Measurements from ENCODE around the gene MBNL2. TPM values are rescaled to one million over a fixed set of nuclear protein-coding genes. Genes with fewer than 3 reads are reported as not detected.

The MBNL2 gene
- polyA plus RNA-seq, 4 donors = 12.1 to 31.2 (median 13.2) TPM

DNA sequence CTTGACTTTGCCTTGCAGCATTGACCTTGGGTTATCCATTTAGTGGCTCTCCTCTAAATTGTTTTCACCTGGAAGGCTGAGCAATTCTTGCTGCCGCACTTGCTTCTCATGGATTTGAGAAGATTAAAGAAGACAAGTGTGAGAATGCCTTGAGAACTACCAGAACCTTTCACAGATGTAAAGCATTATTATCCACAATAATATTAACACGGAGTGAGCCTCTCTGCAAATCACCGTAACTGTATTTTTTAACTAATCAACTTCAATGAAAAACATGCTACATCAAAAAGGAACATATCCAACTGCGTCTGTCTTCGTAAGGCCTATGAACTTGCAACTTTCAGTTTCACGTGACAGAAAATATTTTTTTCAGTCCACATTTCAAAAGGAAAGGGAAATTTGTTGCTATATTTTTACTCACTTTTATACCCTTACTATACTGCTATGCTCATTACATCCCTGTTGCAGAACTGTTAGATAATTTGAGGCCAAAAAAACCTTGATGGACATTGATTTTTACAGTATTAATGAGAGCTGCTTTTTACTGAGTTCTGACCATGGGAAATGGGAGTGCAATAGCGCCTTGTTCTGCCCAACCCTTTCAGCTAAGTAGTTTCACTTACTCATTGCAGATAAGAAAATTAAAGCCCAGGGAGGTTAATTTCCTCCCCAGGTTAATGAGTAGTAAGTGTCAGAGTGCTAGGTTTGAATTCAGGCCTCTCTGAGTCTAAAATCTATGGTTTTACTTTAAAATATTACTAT lies 118.0 kb downstream of the MBNL2 start:
- FAIRE-seq = no peak
- WGBS, 3 donors = 15 to 47% (median 28%) methylated on average over 7 of the region's 7 CpGs
- Histone ChIP-seq H3K9me3 (ENCODE audit: control insufficient read depth in 2 of 2, insufficient read depth in 1 of 2, low read depth in 1 of 2, low read length in 1 of 2) (no peaks in the 10 kb centered on the region), H3K36me3 (ENCODE audit: control insufficient read depth in 3 of 3, insufficient read depth in 2 of 3, low read depth in 1 of 3, low read length in 3 of 3) (peaks cover 0 to 29% (median 0%) of the 10 kb centered on the region in 3 donors), H3K4me3 (ENCODE audit: low read depth in 1 of 3, low read length in 3 of 3) (no peak overlapping the region), H3K27ac (ENCODE audit: low read depth in 1 of 3, low read length in 2 of 3) (peak overlapping the region; percentile 68 to 91 (median 84)), H3K4me1 (ENCODE audit: control insufficient read depth in 3 of 3, insufficient read depth in 2 of 3, low read depth in 1 of 3, low read length in 2 of 3) (peaks cover 7 to 21% (median 8%) of the 10 kb centered on the region in 3 donors), H3K27me3 (ENCODE audit: control insufficient read depth in 3 of 3, insufficient read depth in 3 of 3, low read length in 3 of 3) (no peaks in the 10 kb centered on the region)
- peak; percentile 73 to 88 for DNase-seq

DNA sequence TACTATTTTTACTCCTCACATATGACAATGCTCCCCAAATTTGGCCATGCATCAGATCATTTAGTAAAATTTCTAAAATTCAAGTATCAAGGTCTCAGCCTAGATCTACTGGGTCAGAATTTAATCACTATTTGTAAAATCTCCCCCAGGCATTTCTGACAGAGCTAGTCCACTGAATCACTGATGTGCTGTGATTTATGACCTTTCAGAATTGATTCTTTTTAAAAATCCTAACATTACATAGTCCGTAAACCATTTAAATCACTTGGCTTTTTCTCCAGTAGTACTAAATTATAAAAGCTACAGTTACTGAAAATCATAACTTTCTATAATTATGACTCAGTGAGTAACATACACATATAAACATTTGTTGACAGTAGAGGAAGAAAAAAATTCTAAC lies 119.0 kb downstream of the MBNL2 start:
- H3K27ac ChIP-seq (ENCODE audit: low read depth in 1 of 3, low read length in 2 of 3) = peak overlapping the region in 1 of 3 donors; percentile 21
- peaks cover 7 to 21% (median 8%) of the 10 kb centered on the region in 3 donors for H3K4me1 ChIP-seq (ENCODE audit: control insufficient read depth in 3 of 3, insufficient read depth in 2 of 3, low read depth in 1 of 3, low read length in 2 of 3)
- H3K9me3 ChIP-seq (ENCODE audit: control insufficient read depth in 2 of 2, insufficient read depth in 1 of 2, low read depth in 1 of 2, low read length in 1 of 2) = no peaks in the 10 kb centered on the region
- 69 to 97% (median 94%) methylated on average over 1 of the region's 1 CpG for WGBS, 3 donors
- no peak for DNase-seq
- FAIRE-seq = no peak
- H3K36me3 ChIP-seq (ENCODE audit: control insufficient read depth in 3 of 3, insufficient read depth in 2 of 3, low read depth in 1 of 3, low read length in 3 of 3) = peaks cover 0 to 27% (median 0%) of the 10 kb centered on the region in 3 donors
- H3K27me3 ChIP-seq (ENCODE audit: control insufficient read depth in 3 of 3, insufficient read depth in 3 of 3, low read length in 3 of 3) = no peaks in the 10 kb centered on the region
- no peak overlapping the region for H3K4me3 ChIP-seq (ENCODE audit: low read depth in 1 of 3, low read length in 3 of 3)

- WGBS, 3 donors = 71 to 81% (median 77%) methylated on average over 2 of the region's 2 CpGs
Observed at GRCh38 chr13:97342136-97342535, 120.0 kb downstream of the MBNL2 start.

GRCh38 chr13:97342936-97343335 lies 120.8 kb downstream of the MBNL2 start:
- DNase-seq (peak in 1 of 2 donors; percentile 47), FAIRE-seq (no peak)
- Histone ChIP-seq H3K27ac (ENCODE audit: low read depth in 1 of 3, low read length in 2 of 3) (no peak overlapping the region), H3K9me3 (ENCODE audit: control insufficient read depth in 2 of 2, insufficient read depth in 1 of 2, low read depth in 1 of 2, low read length in 1 of 2) (no peaks in the 10 kb centered on the region), H3K36me3 (ENCODE audit: control insufficient read depth in 3 of 3, insufficient read depth in 2 of 3, low read depth in 1 of 3, low read length in 3 of 3) (peaks cover 0 to 32% (median 0%) of the 10 kb centered on the region in 3 donors), H3K27me3 (ENCODE audit: control insufficient read depth in 3 of 3, insufficient read depth in 3 of 3, low read length in 3 of 3) (no peaks in the 10 kb centered on the region), H3K4me3 (ENCODE audit: low read depth in 1 of 3, low read length in 3 of 3) (no peak overlapping the region), H3K4me1 (ENCODE audit: control insufficient read depth in 3 of 3, insufficient read depth in 2 of 3, low read depth in 1 of 3, low read length in 2 of 3) (peaks cover 7 to 21% (median 8%) of the 10 kb centered on the region in 3 donors)
- 23 to 64% (median 40%) methylated on average over 8 of the region's 8 CpGs for WGBS, 3 donors

More at GRCh38 chr13:97342136-97342535, 120.0 kb downstream of the MBNL2 start:
- Histone ChIP-seq H3K27ac (ENCODE audit: low read depth in 1 of 3, low read length in 2 of 3) (no peak overlapping the region), H3K9me3 (ENCODE audit: control insufficient read depth in 2 of 2, insufficient read depth in 1 of 2, low read depth in 1 of 2, low read length in 1 of 2) (no peaks in the 10 kb centered on the region), H3K27me3 (ENCODE audit: control insufficient read depth in 3 of 3, insufficient read depth in 3 of 3, low read length in 3 of 3) (no peaks in the 10 kb centered on the region), H3K4me1 (ENCODE audit: control insufficient read depth in 3 of 3, insufficient read depth in 2 of 3, low read depth in 1 of 3, low read length in 2 of 3) (peaks cover 7 to 21% (median 8%) of the 10 kb centered on the region in 3 donors), H3K4me3 (ENCODE audit: low read depth in 1 of 3, low read length in 3 of 3) (no peak overlapping the region), H3K36me3 (ENCODE audit: control insufficient read depth in 3 of 3, insufficient read depth in 2 of 3, low read depth in 1 of 3, low read length in 3 of 3) (peaks cover 0 to 27% (median 0%) of the 10 kb centered on the region in 3 donors)
- FAIRE-seq (no peak), DNase-seq (no peak)

DNA sequence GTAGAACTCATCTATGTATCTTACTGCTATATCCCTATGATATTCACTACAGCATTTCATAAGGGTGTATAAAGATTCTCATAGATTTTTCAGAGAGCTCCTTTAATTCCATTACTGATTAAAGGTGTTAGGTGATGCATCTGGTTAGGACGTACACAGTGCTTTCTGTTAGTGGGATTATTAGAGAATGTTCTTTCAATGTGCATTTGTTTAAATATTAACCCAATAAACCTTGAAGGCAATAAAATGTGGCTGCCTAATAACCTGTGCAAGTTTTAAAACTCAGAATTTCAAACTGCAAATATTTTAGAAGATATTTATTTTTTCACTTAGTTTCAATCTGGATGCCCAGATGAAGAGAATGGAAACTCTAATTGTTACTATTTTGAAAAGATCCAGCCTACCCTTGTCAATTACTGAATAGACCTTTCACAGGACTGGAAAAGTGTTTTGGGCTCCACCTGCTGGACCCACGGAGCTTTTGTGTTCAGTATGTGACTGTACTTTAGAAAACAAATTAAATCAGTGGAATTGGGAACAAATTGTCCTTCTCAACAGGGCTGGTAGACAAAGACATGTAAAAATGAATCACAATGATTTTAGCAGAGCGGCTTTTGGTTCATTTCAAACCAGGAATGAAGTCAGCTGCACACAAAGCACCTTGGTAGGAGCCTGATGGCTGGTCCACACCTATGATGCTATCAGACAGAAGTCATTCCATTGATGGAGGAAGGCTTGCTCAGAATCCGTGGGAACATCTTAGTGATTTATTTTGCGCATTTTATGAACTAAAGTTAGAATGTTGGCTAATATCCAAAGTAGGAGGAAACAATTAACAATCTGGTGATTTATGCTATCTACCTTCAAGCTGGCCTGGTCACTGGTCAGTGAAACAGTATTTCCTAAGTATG lies 122.4 kb downstream of the MBNL2 start:
- Histone ChIP-seq H3K9me3 (ENCODE audit: control insufficient read depth in 2 of 2, insufficient read depth in 1 of 2, low read depth in 1 of 2, low read length in 1 of 2) (no peaks in the 10 kb centered on the region), H3K27me3 (ENCODE audit: control insufficient read depth in 3 of 3, insufficient read depth in 3 of 3, low read length in 3 of 3) (no peaks in the 10 kb centered on the region), H3K27ac (ENCODE audit: low read depth in 1 of 3, low read length in 2 of 3) (peak overlapping the region in 1 of 3 donors; percentile 36), H3K36me3 (ENCODE audit: control insufficient read depth in 3 of 3, insufficient read depth in 2 of 3, low read depth in 1 of 3, low read length in 3 of 3) (peaks cover 0 to 27% (median 2%) of the 10 kb centered on the region in 3 donors), H3K4me1 (ENCODE audit: control insufficient read depth in 3 of 3, insufficient read depth in 2 of 3, low read depth in 1 of 3, low read length in 2 of 3) (peaks cover 3 to 18% (median 7%) of the 10 kb centered on the region in 3 donors), H3K4me3 (ENCODE audit: low read depth in 1 of 3, low read length in 3 of 3) (no peak overlapping the region)
- FAIRE-seq (no peak), DNase-seq (peak; percentile 77 to 79)
- WGBS, 3 donors = 11 to 38% (median 16%) methylated on average over 5 of the region's 5 CpGs

DNA sequence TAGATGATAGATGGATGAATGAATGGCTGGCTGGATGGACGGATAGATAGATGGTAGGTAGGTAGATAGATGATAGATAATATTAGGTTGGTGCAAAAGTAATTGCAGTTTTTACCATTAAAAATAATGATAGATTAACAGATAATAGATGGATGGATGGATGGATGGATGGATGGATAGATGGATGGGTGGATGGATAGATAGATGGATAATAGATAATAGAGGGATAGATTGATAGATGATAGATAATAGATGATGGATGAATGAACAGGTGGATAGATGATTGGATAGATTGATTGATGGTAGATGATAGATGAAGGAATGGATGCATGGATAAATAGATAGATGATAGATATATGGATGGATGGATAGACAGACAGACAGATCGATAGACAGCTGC lies 124.0 kb downstream of the MBNL2 start:
- Histone ChIP-seq H3K27ac (ENCODE audit: low read depth in 1 of 3, low read length in 2 of 3) (no peak overlapping the region), H3K36me3 (ENCODE audit: control insufficient read depth in 3 of 3, insufficient read depth in 2 of 3, low read depth in 1 of 3, low read length in 3 of 3) (peaks cover under 1 to 27% (median 3%) of the 10 kb centered on the region in 3 donors), H3K27me3 (ENCODE audit: control insufficient read depth in 3 of 3, insufficient read depth in 3 of 3, low read length in 3 of 3) (no peaks in the 10 kb centered on the region), H3K4me1 (ENCODE audit: control insufficient read depth in 3 of 3, insufficient read depth in 2 of 3, low read depth in 1 of 3, low read length in 2 of 3) (peaks cover 0 to 7% (median 0%) of the 10 kb centered on the region in 3 donors), H3K4me3 (ENCODE audit: low read depth in 1 of 3, low read length in 3 of 3) (no peak overlapping the region), H3K9me3 (ENCODE audit: control insufficient read depth in 2 of 2, insufficient read depth in 1 of 2, low read depth in 1 of 2, low read length in 1 of 2) (peaks cover 0 to 3% of the 10 kb centered on the region in 2 donors)
- no peak for FAIRE-seq
- no peak for DNase-seq
- 96 to 100% (median 97%) methylated on average over 2 of the region's 2 CpGs for WGBS, 3 donors

DNA sequence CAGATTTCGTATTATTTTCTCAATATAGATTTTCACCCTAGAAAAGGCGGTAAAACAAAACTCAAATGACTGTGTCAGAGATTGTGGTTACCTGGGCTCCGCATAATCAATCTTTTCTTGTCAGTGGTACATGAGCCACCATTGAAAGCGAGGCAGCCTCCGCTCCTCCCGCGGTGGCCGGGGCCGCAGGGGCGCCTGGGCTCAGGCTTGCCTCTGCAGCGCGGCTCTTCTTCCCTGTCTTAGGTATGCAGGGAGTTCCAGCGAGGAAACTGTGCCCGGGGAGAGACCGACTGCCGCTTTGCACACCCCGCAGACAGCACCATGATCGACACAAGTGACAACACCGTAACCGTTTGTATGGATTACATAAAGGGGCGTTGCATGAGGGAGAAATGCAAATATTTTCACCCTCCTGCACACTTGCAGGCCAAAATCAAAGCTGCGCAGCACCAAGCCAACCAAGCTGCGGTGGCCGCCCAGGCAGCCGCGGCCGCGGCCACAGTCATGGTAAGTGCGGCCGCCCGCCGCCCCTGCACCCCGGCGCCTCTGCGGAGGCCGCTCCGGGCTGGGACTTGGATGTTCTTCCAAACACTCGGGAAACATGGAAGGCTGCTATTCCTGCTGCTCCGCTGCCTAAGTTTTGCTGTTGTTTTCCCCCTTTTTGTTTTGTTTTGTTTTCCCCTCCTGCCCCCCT lies 124.6 kb downstream of the MBNL2 start:
- Histone ChIP-seq H3K9me3 (ENCODE audit: control insufficient read depth in 2 of 2, insufficient read depth in 1 of 2, low read depth in 1 of 2, low read length in 1 of 2) (peaks cover 0 to 8% of the 10 kb centered on the region in 2 donors), H3K4me1 (ENCODE audit: control insufficient read depth in 3 of 3, insufficient read depth in 2 of 3, low read depth in 1 of 3, low read length in 2 of 3) (peaks cover 0 to 7% (median 0%) of the 10 kb centered on the region in 3 donors), H3K27ac (ENCODE audit: low read depth in 1 of 3, low read length in 2 of 3) (no peak overlapping the region), H3K4me3 (ENCODE audit: low read depth in 1 of 3, low read length in 3 of 3) (no peak overlapping the region), H3K27me3 (ENCODE audit: control insufficient read depth in 3 of 3, insufficient read depth in 3 of 3, low read length in 3 of 3) (no peaks in the 10 kb centered on the region), H3K36me3 (ENCODE audit: control insufficient read depth in 3 of 3, insufficient read depth in 2 of 3, low read depth in 1 of 3, low read length in 3 of 3) (peaks cover 3 to 30% (median 4%) of the 10 kb centered on the region in 3 donors)
- FAIRE-seq = no peak
- no peak for DNase-seq
- 95 to 98% (median 98%) methylated on average over 39 of the region's 39 CpGs for WGBS, 3 donors
